WTC11 (cell line): ENCODE results near the gene GLIPR1L2. TPM values are rescaled to one million over a fixed set of nuclear protein-coding genes. Genes with fewer than 3 reads are reported as not detected.
"Not testable (repeated sequence)": the region's sequence is repeated elsewhere in the genome, so short reads cannot be mapped to it uniquely, and the experiment has no call there.

ENCODE experiments used
- ATAC-seq: fragments of 200-7000 bp; cut with Tn5 transposase; 2 replicates; pipeline ENCODE4 v1.10.0; 2021; ENCODE audit warnings: mild to moderate bottlenecking, moderate library complexity
- CTCF ChIA-PET: fragments of 300-600 bp; sonication (Branson Sonifier 250); formaldehyde crosslinking; loops from one replicate; lab custom pipeline; 2021; ENCODE audit warnings: antibody characterized with exemption; lab: Charles Lee
- POLR2A ChIA-PET: fragments of 350-600 bp; sonication (Branson Sonifier 250); formaldehyde crosslinking; loops from one replicate; lab custom pipeline; 2021; ENCODE audit warnings: antibody characterized with exemption; lab: Charles Lee
- DNase-seq: peaks from one replicate; pipeline ENCODE4 v3.0.0; 2021; ENCODE audit warnings: low spot score
- H3K27ac Mint-ChIP-seq: 2 replicates; pipeline ENCODE4 v1.8.0; 2021; ENCODE audit warnings: mixed read lengths
- H3K27me3 Mint-ChIP-seq: 2 replicates; pipeline ENCODE4 v1.8.0; 2021; ENCODE audit warnings: low read depth, mild to moderate bottlenecking, moderate library complexity, mixed read lengths
- H3K36me3 Mint-ChIP-seq: 2 replicates; pipeline ENCODE4 v1.8.0; 2021; ENCODE audit warnings: mixed read lengths
- H3K4me1 Mint-ChIP-seq: 2 replicates; pipeline ENCODE4 v1.8.0; 2022; ENCODE audit warnings: mixed read lengths
- H3K4me3 Mint-ChIP-seq: 2 replicates; pipeline ENCODE4 v1.8.0; 2021; ENCODE audit warnings: mild to moderate bottlenecking, moderate library complexity, mixed read lengths
- H3K9me3 Mint-ChIP-seq: 2 replicates; pipeline ENCODE4 v1.8.0; 2021; ENCODE audit warnings: mixed read lengths
- ATF1 ChIP-seq: sonication (generic); formaldehyde crosslinking; IDR thresholded peaks from 2 replicates; pipeline ENCODE4 v1.8.1; 2023; ENCODE audit warnings: mild to moderate bottlenecking, moderate library complexity, missing genetic modification reagents
- CTCF ChIP-seq: fragments of 200-600 bp; IDR thresholded peaks from 2 replicates; pipeline ENCODE4 v1.8.0; 2022; ENCODE audit warnings: antibody characterized with exemption
- GTF2I ChIP-seq: fragments of 250-450 bp; sonication (Bioruptor Pico); conservative IDR thresholded peaks from 2 replicates; pipeline ENCODE4 v1.4.0; 2021; ENCODE audit warnings: mild to moderate bottlenecking
- HMGXB4 ChIP-seq: sonication (generic); formaldehyde crosslinking; IDR thresholded peaks from 2 replicates; pipeline ENCODE4 v1.8.1; 2023; ENCODE audit warnings: mild to moderate bottlenecking, moderate library complexity, missing genetic modification reagents
- MAX ChIP-seq: sonication (generic); formaldehyde crosslinking; IDR thresholded peaks from 2 replicates; pipeline ENCODE4 v1.8.0; 2022; ENCODE audit warnings: mild to moderate bottlenecking, missing genetic modification reagents
- NFE2L1 ChIP-seq: sonication (generic); formaldehyde crosslinking; IDR thresholded peaks from 2 replicates; pipeline ENCODE4 v1.8.1; 2023; ENCODE audit warnings: missing genetic modification reagents
- PRDM15 ChIP-seq: sonication (generic); formaldehyde crosslinking; IDR thresholded peaks from 2 replicates; pipeline ENCODE4 v1.8.0; 2022; ENCODE audit warnings: missing genetic modification reagents
- SMAD3 ChIP-seq: sonication (generic); formaldehyde crosslinking; IDR thresholded peaks from 2 replicates; pipeline ENCODE4 v1.8.0; 2022; ENCODE audit warnings: missing genetic modification reagents, mild to moderate bottlenecking, borderline replicate concordance
- TCF7 ChIP-seq: sonication (generic); formaldehyde crosslinking; IDR thresholded peaks from 2 replicates; pipeline ENCODE4 v1.8.0; 2022; ENCODE audit warnings: mild to moderate bottlenecking, low read depth, missing genetic modification reagents, moderate library complexity
- USF2 ChIP-seq: sonication (generic); formaldehyde crosslinking; IDR thresholded peaks from 2 replicates; pipeline ENCODE4 v1.8.1; 2023; ENCODE audit warnings: mild to moderate bottlenecking, missing genetic modification reagents, moderate library complexity
- ZNF396 ChIP-seq: fragments of 250-450 bp; sonication (Bioruptor Pico); IDR thresholded peaks from 2 replicates; pipeline ENCODE4 v1.8.0; 2021; ENCODE audit warnings: mild to moderate bottlenecking, moderate library complexity, borderline replicate concordance
- ZNF532 ChIP-seq: fragments of 250-450 bp; sonication (Bioruptor Pico); IDR thresholded peaks from 2 replicates; pipeline ENCODE4 v1.9.0; 2021; ENCODE audit warnings: mild to moderate bottlenecking, borderline replicate concordance
- total RNA-seq: library from RNA; stranded (reverse); gene quantifications from 3 replicates; pipeline ENCODE4 v1.2.3, GENCODE V29; 2021

GLIPR1L2 gene
- total RNA-seq, 1 experiment from 2014 or later: not detected

GRCh38 chr12:75346215-75346614, 44.7 kb upstream of the GLIPR1L2 start:
- H3K4me1 Mint-ChIP-seq, H3K27me3 Mint-ChIP-seq, DNase-seq, H3K36me3 Mint-ChIP-seq, H3K27ac Mint-ChIP-seq, POLR2A ChIA-PET, H3K4me3 Mint-ChIP-seq, ATAC-seq: not testable (repeated sequence)
- CTCF ChIA-PET: interaction anchor here (0.7 kb wide), 1 partner anchor 12 kb away, joined by 3 read pairs; the partner anchor contains the start of gene GLIPR1L1
- peaks cover 14% of the 10 kb centered on the region for H3K9me3 Mint-ChIP-seq

- H3K27ac Mint-ChIP-seq: no peak overlapping the region
- CTCF ChIA-PET: no interaction called here
- no peaks in the 10 kb centered on the region; the same call in 1 of the 2 replicates for H3K27me3 Mint-ChIP-seq
- ATAC-seq (no peak), DNase-seq (no peak)
- POLR2A ChIA-PET: no interaction called here
- peaks cover 9% of the 10 kb centered on the region for H3K36me3 Mint-ChIP-seq
- no peak overlapping the region for H3K4me3 Mint-ChIP-seq
- H3K9me3 Mint-ChIP-seq: peaks cover 27% of the 10 kb centered on the region
- no peak for TF ChIP-seq ATF1
- TF ChIP-seq PRDM15 (CRISPR knock-in tag): no peak
- no peak for TF ChIP-seq MAX
- no peak for TF ChIP-seq GTF2I (CRISPR knock-in tag)
- no peak for TF ChIP-seq USF2 (CRISPR knock-in tag)
- no peak for TF ChIP-seq ZNF396 (CRISPR knock-in tag)
- TF ChIP-seq ZNF532 (CRISPR knock-in tag): no peak
- no peak for TF ChIP-seq TCF7 (CRISPR knock-in tag)
- TF ChIP-seq CTCF: no peak
- TF ChIP-seq HMGXB4 (CRISPR knock-in tag): no peak
- TF ChIP-seq SMAD3 (CRISPR knock-in tag): no peak
- TF ChIP-seq NFE2L1 (CRISPR knock-in tag): no peak
- no peaks in the 10 kb centered on the region for H3K4me1 Mint-ChIP-seq
These were observed 40.9 kb upstream of the GLIPR1L2 start for GRCh38 chr12:75349946-75350345.
